ENCODE results near the gene GALNT10. TPM values are rescaled to one million over a fixed set of nuclear protein-coding genes. Genes with fewer than 3 reads are reported as not detected.

GALNT10 gene
- total and polyA plus RNA-seq, 9 of the 15 experiments (the other 6 are each of a cell fraction or from before 2014, with no cell fraction given): 4.6 to 37.1 (median 13.3) TPM

DNA sequence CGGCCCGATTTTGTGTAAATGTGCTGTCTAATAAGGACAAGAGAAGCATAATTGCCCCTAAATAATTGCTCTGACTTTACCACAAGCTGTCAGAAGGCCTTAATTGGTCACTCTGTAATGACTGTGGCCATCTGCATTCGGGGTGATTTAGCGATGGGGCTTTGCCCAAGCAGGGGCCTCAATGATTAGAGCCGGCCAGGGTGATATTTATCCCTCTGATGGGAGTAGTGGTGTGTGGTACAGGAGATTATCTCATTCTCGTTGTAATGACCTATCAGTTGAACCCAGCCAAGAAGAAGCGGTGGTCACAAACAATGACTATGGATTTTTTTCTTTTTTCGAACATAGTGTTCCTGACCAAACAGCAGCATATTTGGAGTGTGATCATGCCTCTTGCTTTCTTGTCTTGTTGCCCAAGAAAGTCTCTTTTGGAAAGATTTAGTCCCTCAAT lies 183.2 kb downstream of the GALNT10 start (continued):
- TF ChIP-seq ATF1 (CRISPR knock-in tag; IDR thresholded peaks at IDR 0.05): no peak
- peak; percentile 48; the same call in 1 of the 2 replicates for TF ChIP-seq ATF1 (tag; IDR thresholded peaks at IDR 0.05)
- TF ChIP-seq CXXC5 (CRISPR knock-in tag; IDR thresholded peaks at IDR 0.05): peak; percentile 61; the same call in 1 of the 2 replicates
- TF ChIP-seq FIP1L1 (IDR thresholded peaks at IDR 0.05; ENCODE audit: low read depth, low read length, poor library complexity, severe bottlenecking): no peak
- TF ChIP-seq HSF4 (CRISPR knock-in tag; IDR thresholded peaks at IDR 0.05; ENCODE audit: borderline replicate concordance): no peak
- no peak for TF ChIP-seq SMARCA5 (IDR thresholded peaks at IDR 0.05)
- peak; percentile 99 for TF ChIP-seq CBFA2T3 (IDR thresholded peaks at IDR 0.05)
- TF ChIP-seq ZNF12 (CRISPR knock-in tag; IDR thresholded peaks at IDR 0.05): no peak
- TF ChIP-seq ETV5 (CRISPR knock-in tag; IDR thresholded peaks at IDR 0.05; ENCODE audit: low read depth): no peak
- no peak for TF ChIP-seq CHCHD3 (CRISPR knock-in tag; IDR thresholded peaks at IDR 0.05)
- TF ChIP-seq MAFF (IDR thresholded peaks at IDR 0.05; ENCODE audit: low read length): peak; percentile 79; the same call in 1 of the 2 replicates
- TF ChIP-seq ZNF830 (CRISPR knock-in tag; IDR thresholded peaks at IDR 0.05): no peak
- no peak for TF ChIP-seq MCM7 (IDR thresholded peaks at IDR 0.05)
- TF ChIP-seq, protein P1, sequence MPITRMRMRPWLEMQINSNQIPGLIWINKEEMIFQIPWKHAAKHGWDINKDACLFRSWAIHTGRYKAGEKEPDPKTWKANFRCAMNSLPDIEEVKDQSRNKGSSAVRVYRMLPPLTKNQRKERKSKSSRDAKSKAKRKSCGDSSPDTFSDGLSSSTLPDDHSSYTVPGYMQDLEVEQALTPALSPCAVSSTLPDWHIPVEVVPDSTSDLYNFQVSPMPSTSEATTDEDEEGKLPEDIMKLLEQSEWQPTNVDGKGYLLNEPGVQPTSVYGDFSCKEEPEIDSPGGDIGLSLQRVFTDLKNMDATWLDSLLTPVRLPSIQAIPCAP (CRISPR knock-in tag; IDR thresholded peaks at IDR 0.05; ENCODE audit: borderline replicate concordance): no peak
- TF ChIP-seq, protein P2, sequence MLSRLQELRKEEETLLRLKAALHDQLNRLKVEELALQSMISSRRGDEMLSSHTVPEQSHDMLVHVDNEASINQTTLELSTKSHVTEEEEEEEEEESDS (CRISPR knock-in tag; IDR thresholded peaks at IDR 0.05): no peak
- no peak for TF ChIP-seq ZNF212 (CRISPR knock-in tag; IDR thresholded peaks at IDR 0.05)
- TF ChIP-seq SRSF7 (optimal IDR thresholded peaks at IDR 0.05; ENCODE audit: low read depth, low read length): no peak
- TF ChIP-seq, protein P3, sequence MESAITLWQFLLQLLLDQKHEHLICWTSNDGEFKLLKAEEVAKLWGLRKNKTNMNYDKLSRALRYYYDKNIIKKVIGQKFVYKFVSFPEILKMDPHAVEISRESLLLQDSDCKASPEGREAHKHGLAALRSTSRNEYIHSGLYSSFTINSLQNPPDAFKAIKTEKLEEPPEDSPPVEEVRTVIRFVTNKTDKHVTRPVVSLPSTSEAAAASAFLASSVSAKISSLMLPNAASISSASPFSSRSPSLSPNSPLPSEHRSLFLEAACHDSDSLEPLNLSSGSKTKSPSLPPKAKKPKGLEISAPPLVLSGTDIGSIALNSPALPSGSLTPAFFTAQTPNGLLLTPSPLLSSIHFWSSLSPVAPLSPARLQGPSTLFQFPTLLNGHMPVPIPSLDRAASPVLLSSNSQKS (CRISPR knock-in tag; IDR thresholded peaks at IDR 0.05): no peak
- TF ChIP-seq RCOR1 (IDR thresholded peaks at IDR 0.05; ENCODE audit: borderline replicate concordance in 1 of 2, low read depth in 2 of 2, low read length in 2 of 2): peak; percentile 65 to 90; a peak in 3 of 4 replicates
- TF ChIP-seq ZNF174 (CRISPR knock-in tag; IDR thresholded peaks at IDR 0.05): no peak
- TF ChIP-seq ZC3H11A (IDR thresholded peaks at IDR 0.05; ENCODE audit: low read depth, low read length): no peak
- TF ChIP-seq, protein P4, sequence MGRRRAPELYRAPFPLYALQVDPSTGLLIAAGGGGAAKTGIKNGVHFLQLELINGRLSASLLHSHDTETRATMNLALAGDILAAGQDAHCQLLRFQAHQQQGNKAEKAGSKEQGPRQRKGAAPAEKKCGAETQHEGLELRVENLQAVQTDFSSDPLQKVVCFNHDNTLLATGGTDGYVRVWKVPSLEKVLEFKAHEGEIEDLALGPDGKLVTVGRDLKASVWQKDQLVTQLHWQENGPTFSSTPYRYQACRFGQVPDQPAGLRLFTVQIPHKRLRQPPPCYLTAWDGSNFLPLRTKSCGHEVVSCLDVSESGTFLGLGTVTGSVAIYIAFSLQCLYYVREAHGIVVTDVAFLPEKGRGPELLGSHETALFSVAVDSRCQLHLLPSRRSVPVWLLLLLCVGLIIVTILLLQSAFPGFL (CRISPR knock-in tag; IDR thresholded peaks at IDR 0.05): no peak
- TF ChIP-seq PHB (CRISPR knock-in tag; IDR thresholded peaks at IDR 0.05): no peak
- no peak for TF ChIP-seq GABPB2 (CRISPR knock-in tag; conservative IDR thresholded peaks at IDR 0.05)
- TF ChIP-seq, protein P5, sequence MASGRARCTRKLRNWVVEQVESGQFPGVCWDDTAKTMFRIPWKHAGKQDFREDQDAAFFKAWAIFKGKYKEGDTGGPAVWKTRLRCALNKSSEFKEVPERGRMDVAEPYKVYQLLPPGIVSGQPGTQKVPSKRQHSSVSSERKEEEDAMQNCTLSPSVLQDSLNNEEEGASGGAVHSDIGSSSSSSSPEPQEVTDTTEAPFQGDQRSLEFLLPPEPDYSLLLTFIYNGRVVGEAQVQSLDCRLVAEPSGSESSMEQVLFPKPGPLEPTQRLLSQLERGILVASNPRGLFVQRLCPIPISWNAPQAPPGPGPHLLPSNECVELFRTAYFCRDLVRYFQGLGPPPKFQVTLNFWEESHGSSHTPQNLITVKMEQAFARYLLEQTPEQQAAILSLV (tag; IDR thresholded peaks at IDR 0.05): no peak
- TF ChIP-seq WHSC1 (IDR thresholded peaks at IDR 0.05; ENCODE audit: low read length): no peak
- TF ChIP-seq PTRF (tag; IDR thresholded peaks at IDR 0.05): no peak
- TF ChIP-seq, protein P6, sequence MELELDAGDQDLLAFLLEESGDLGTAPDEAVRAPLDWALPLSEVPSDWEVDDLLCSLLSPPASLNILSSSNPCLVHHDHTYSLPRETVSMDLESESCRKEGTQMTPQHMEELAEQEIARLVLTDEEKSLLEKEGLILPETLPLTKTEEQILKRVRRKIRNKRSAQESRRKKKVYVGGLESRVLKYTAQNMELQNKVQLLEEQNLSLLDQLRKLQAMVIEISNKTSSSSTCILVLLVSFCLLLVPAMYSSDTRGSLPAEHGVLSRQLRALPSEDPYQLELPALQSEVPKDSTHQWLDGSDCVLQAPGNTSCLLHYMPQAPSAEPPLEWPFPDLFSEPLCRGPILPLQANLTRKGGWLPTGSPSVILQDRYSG (tag; conservative IDR thresholded peaks at IDR 0.05; ENCODE audit: low read depth): peak; percentile 60; the same call in 1 of the 2 replicates

Measured in K562 (cell line).